Activated B cell treated with CpG ODN at 0.5 μM for 24 hours (primary cell): ENCODE data around the gene OTP. TPM values are rescaled to one million over a fixed set of nuclear protein-coding genes. Genes with fewer than 3 reads are reported as not detected.

Experiments
- ATAC-seq: fragments of 200-7000 bp; cut with Tn5 transposase; one replicate; pipeline ENCODE4 v1.10.0; 2021; ENCODE audit warnings: low read depth, mild to moderate bottlenecking, moderate library complexity
- CTCF ChIA-PET: fragments of 350-600 bp; sonication (Branson Sonifier 250); formaldehyde crosslinking; loops from one replicate; lab custom pipeline; 2021; ENCODE audit warnings: antibody characterized with exemption; lab: Charles Lee
- POLR2A ChIA-PET: fragments of 350-600 bp; sonication (Branson Sonifier 250); formaldehyde crosslinking; loops from one replicate; lab custom pipeline; 2021; ENCODE audit warnings: antibody characterized with exemption; lab: Charles Lee
- DNase-seq: peaks from one replicate; pipeline ENCODE4 v3.0.0; 2022
- H3K27ac Mint-ChIP-seq: one replicate; pipeline ENCODE4 v1.8.0; 2020; ENCODE audit warnings: mixed read lengths
- H3K27me3 Mint-ChIP-seq: one replicate; pipeline ENCODE4 v1.8.0; 2021; ENCODE audit warnings: mixed read lengths
- H3K36me3 Mint-ChIP-seq: one replicate; pipeline ENCODE4 v1.8.0; 2021; ENCODE audit warnings: low read depth, mixed read lengths
- H3K4me1 Mint-ChIP-seq: one replicate; pipeline ENCODE4 v1.8.0; 2021; ENCODE audit warnings: mixed read lengths
- H3K4me3 Mint-ChIP-seq: one replicate; pipeline ENCODE4 v1.8.0; 2020; ENCODE audit warnings: mild to moderate bottlenecking, mixed read lengths
- H3K9me3 Mint-ChIP-seq: one replicate; pipeline ENCODE4 v1.8.0; 2020; ENCODE audit warnings: mixed read lengths
- CTCF ChIP-seq: fragments of 200-600 bp; IDR thresholded peaks from one replicate; pipeline ENCODE4 v1.8.0; 2022; ENCODE audit warnings: antibody characterized with exemption, mild to moderate bottlenecking
- intact Hi-C: fragments of 100-400 bp; cut with micrococcal nuclease; formaldehyde crosslinking; loops from one replicate; pipeline ENCODE4 v1.15.1; 2024
- total RNA-seq: library from RNA; stranded (reverse); gene quantifications from 2 replicates; pipeline ENCODE4 v1.2.3, GENCODE V29; 2022

The OTP gene
- total RNA-seq, 1 donor from 2014 or later, result not detected

GRCh38 chr5:77632526-77633206, 5.8 kb downstream of the OTP start:
- peaks cover 12% of the 10 kb centered on the region for H3K9me3 Mint-ChIP-seq

GRCh38 chr5:77630114-77630680, 8.3 kb downstream of the OTP start:
- CTCF ChIA-PET, result interaction anchor here (0.6 kb wide), 1 partner anchor 377 kb away, joined by 3 read pairs; no protein-coding TSS in a partner anchor
- Mint-ChIP-seq H3K36me3 (peaks cover 2% of the 10 kb centered on the region), H3K4me1 (peaks cover 28% of the 10 kb centered on the region), H3K27ac (no peak overlapping the region), H3K27me3 (peaks cover 40% of the 10 kb centered on the region), H3K9me3 (peaks cover 14% of the 10 kb centered on the region), H3K4me3 (peak overlapping the region; percentile 82)
- peak; percentile 79 for ATAC-seq
- DNase-seq, result peak; percentile 49
- intact Hi-C loops, result loop anchor here (1.0 to 5.0 kb wide), 5 partner anchors 8 to 1882 kb away; partner anchors contain the start of genes HOMER1, OTP and WDR41
- POLR2A ChIA-PET, result no interaction called here
- no peak for TF ChIP-seq CTCF

More at GRCh38 chr5:77632526-77633206, 5.8 kb downstream of the OTP start:
- ATAC-seq (no peak), DNase-seq (no peak)
- Mint-ChIP-seq H3K36me3 (peaks cover 5% of the 10 kb centered on the region), H3K27ac (no peak overlapping the region), H3K27me3 (peaks cover 50% of the 10 kb centered on the region), H3K4me1 (peaks cover 30% of the 10 kb centered on the region), H3K4me3 (no peak overlapping the region)
- ChIA-PET POLR2A (interaction anchor here (1.3 kb wide), 1 partner anchor 1881 kb away, joined by 4 read pairs; the partner anchor contains the start of gene HOMER1), CTCF (no interaction called here)
- no peak for TF ChIP-seq CTCF
- intact Hi-C loops, result loop anchor here (5.0 kb wide), 3 partner anchors 140 to 1880 kb away; partner anchors contain the start of genes HOMER1 and WDR41

GRCh38 chr5:77629509-77630113, 8.9 kb downstream of the OTP start:
- DNase-seq (no peak), ATAC-seq (no peak)
- H3K9me3 Mint-ChIP-seq, result peaks cover 14% of the 10 kb centered on the region
- TF ChIP-seq CTCF, result no peak
- ChIA-PET POLR2A (no interaction called here), CTCF (no interaction called here)
- peak overlapping the region; percentile 48 for H3K27ac Mint-ChIP-seq
- H3K4me1 Mint-ChIP-seq, result peaks cover 28% of the 10 kb centered on the region
- peaks cover 42% of the 10 kb centered on the region for H3K27me3 Mint-ChIP-seq
- H3K4me3 Mint-ChIP-seq, result peak overlapping the region; percentile 82
- intact Hi-C loops, result loop anchor here (1.0 to 5.0 kb wide), 5 partner anchors 9 to 1883 kb away; partner anchors contain the start of genes HOMER1, OTP and WDR41
- H3K36me3 Mint-ChIP-seq, result peaks cover 2% of the 10 kb centered on the region

- intact Hi-C loops, result no loop called here
- Mint-ChIP-seq H3K36me3 (peaks cover 2% of the 10 kb centered on the region), H3K4me1 (peaks cover 28% of the 10 kb centered on the region), H3K27me3 (peaks cover 45% of the 10 kb centered on the region), H3K27ac (peak overlapping the region; percentile 48), H3K4me3 (peak overlapping the region; percentile 82), H3K9me3 (peaks cover 14% of the 10 kb centered on the region)
- DNase-seq (no peak), ATAC-seq (no peak)
- TF ChIP-seq CTCF, result no peak
- CTCF ChIA-PET, result no interaction called here
- POLR2A ChIA-PET, result no interaction called here
These were observed 9.5 kb downstream of the OTP start for GRCh38 chr5:77628840-77629508.
